IPS DF 6.9 (cell line): ENCODE data around the gene TRABD2B.

Experiments
- DNase-seq: peaks from one replicate; pipeline ENCODE4 v3.0.0-alpha.2; 2013; ENCODE audit warnings: low read depth, low spot score
- H3K27ac ChIP-seq: one replicate; pipeline ENCODE4 v1.5.1; 2013; ENCODE audit warnings: low read length, control low read depth
- H3K27me3 ChIP-seq: 2 replicates; pipeline ENCODE4 v1.6.1; 2013; ENCODE audit warnings: mild to moderate bottlenecking, low read length; ENCODE audit not compliant: control insufficient read depth, insufficient read depth
- H3K36me3 ChIP-seq: 2 replicates; pipeline ENCODE4 v1.6.1; 2013; ENCODE audit warnings: low read length; ENCODE audit not compliant: control insufficient read depth, insufficient read depth
- H3K4me1 ChIP-seq: 2 replicates; pipeline ENCODE4 v1.6.1; 2013; ENCODE audit warnings: low read length; ENCODE audit not compliant: control insufficient read depth, insufficient read depth
- H3K4me3 ChIP-seq: 2 replicates; pipeline ENCODE4 v1.5.1; 2013; ENCODE audit warnings: mild to moderate bottlenecking, low read length
- H3K9me3 ChIP-seq: 2 replicates; pipeline ENCODE4 v1.6.1; 2013; ENCODE audit warnings: low read length, inconsistent platforms; ENCODE audit not compliant: control insufficient read depth, insufficient read depth
- WGBS: extraction: QIAGEN DNeasy Blood & Tissue Kit; methylation state at CpG from one replicate; pipeline ENCODE4 v1.1.7; 2013; ENCODE audit warnings: mixed read lengths, missing lambda C conversion rate; ENCODE audit not compliant: insufficient read length, insufficient coverage; 5-methylcytosine and 5-hydroxymethylcytosine counted together

The TRABD2B gene

GRCh38 chr1:47867438-47868347 is 129.5 kb downstream of the TRABD2B start:
- no peak for DNase-seq
- Histone ChIP-seq H3K27me3 (no peaks in the 10 kb centered on the region), H3K4me1 (no peaks in the 10 kb centered on the region), H3K4me3 (no peak overlapping the region), H3K27ac (no peak overlapping the region), H3K9me3 (no peaks in the 10 kb centered on the region), H3K36me3 (no peaks in the 10 kb centered on the region)
- WGBS: no CpG with 5 or more reads among the region's 8 CpGs

GRCh38 chr1:47866601-47867437 is 130.4 kb downstream of the TRABD2B start:
- Histone ChIP-seq H3K27me3 (no peaks in the 10 kb centered on the region), H3K27ac (no peak overlapping the region), H3K4me1 (no peaks in the 10 kb centered on the region), H3K9me3 (no peaks in the 10 kb centered on the region), H3K4me3 (no peak overlapping the region), H3K36me3 (no peaks in the 10 kb centered on the region)
- no peak for DNase-seq
- no CpG with 5 or more reads among the region's 8 CpGs for WGBS

GRCh38 chr1:47865881-47866535 is 131.2 kb downstream of the TRABD2B start:
- H3K4me1 ChIP-seq: no peaks in the 10 kb centered on the region
- no peaks in the 10 kb centered on the region for H3K9me3 ChIP-seq
- H3K27ac ChIP-seq: no peak overlapping the region
- no peak overlapping the region for H3K4me3 ChIP-seq
- no peak for DNase-seq
- no CpG with 5 or more reads among the region's 6 CpGs for WGBS
- H3K36me3 ChIP-seq: no peaks in the 10 kb centered on the region
- H3K27me3 ChIP-seq: no peaks in the 10 kb centered on the region

GRCh38 chr1:47859092-47859743 is 138.0 kb downstream of the TRABD2B start:
- no peaks in the 10 kb centered on the region for H3K9me3 ChIP-seq
- no CpG with 5 or more reads among the region's 3 CpGs for WGBS

GRCh38 chr1:47856996-47857395 is 140.2 kb downstream of the TRABD2B start:
- no peak overlapping the region for H3K4me3 ChIP-seq
- no peak for DNase-seq
- no CpG with 5 or more reads among the region's 4 CpGs for WGBS
- H3K27me3 ChIP-seq: no peaks in the 10 kb centered on the region
- no peaks in the 10 kb centered on the region for H3K4me1 ChIP-seq
- no peak overlapping the region for H3K27ac ChIP-seq
- no peaks in the 10 kb centered on the region for H3K36me3 ChIP-seq
- H3K9me3 ChIP-seq: no peaks in the 10 kb centered on the region

More at GRCh38 chr1:47859092-47859743, 138.0 kb downstream of the TRABD2B start:
- Histone ChIP-seq H3K36me3 (no peaks in the 10 kb centered on the region), H3K27me3 (no peaks in the 10 kb centered on the region), H3K27ac (no peak overlapping the region), H3K4me1 (no peaks in the 10 kb centered on the region), H3K4me3 (no peak overlapping the region)
- no peak for DNase-seq

- no peak overlapping the region for H3K27ac ChIP-seq
- H3K9me3 ChIP-seq: no peaks in the 10 kb centered on the region
- WGBS: no CpG with 5 or more reads among the region's 4 CpGs
- no peaks in the 10 kb centered on the region for H3K36me3 ChIP-seq
- no peak for DNase-seq
- H3K4me1 ChIP-seq: no peaks in the 10 kb centered on the region
- H3K4me3 ChIP-seq: no peak overlapping the region
- H3K27me3 ChIP-seq: no peaks in the 10 kb centered on the region
Observed at GRCh38 chr1:47855230-47855629, 142.0 kb downstream of the TRABD2B start.

GRCh38 chr1:47854552-47855144 is 142.5 kb downstream of the TRABD2B start:
- Histone ChIP-seq H3K27me3 (no peaks in the 10 kb centered on the region), H3K9me3 (no peaks in the 10 kb centered on the region), H3K4me3 (no peak overlapping the region), H3K36me3 (no peaks in the 10 kb centered on the region), H3K27ac (no peak overlapping the region), H3K4me1 (no peaks in the 10 kb centered on the region)
- no CpG with 5 or more reads among the region's 2 CpGs for WGBS
- DNase-seq: no peak

- Histone ChIP-seq H3K9me3 (no peaks in the 10 kb centered on the region), H3K36me3 (no peaks in the 10 kb centered on the region), H3K4me3 (no peak overlapping the region), H3K4me1 (no peaks in the 10 kb centered on the region), H3K27ac (no peak overlapping the region), H3K27me3 (no peaks in the 10 kb centered on the region)
- no peak for DNase-seq
- WGBS: no CpG with 5 or more reads among the region's 2 CpGs
Observed at GRCh38 chr1:47853852-47854251, 143.3 kb downstream of the TRABD2B start.

GRCh38 chr1:47853059-47853458 is 144.1 kb downstream of the TRABD2B start:
- H3K27me3 ChIP-seq: no peaks in the 10 kb centered on the region
- no peak for DNase-seq
- H3K4me3 ChIP-seq: no peak overlapping the region
- no peaks in the 10 kb centered on the region for H3K36me3 ChIP-seq
- no peaks in the 10 kb centered on the region for H3K9me3 ChIP-seq
- no peak overlapping the region for H3K27ac ChIP-seq
- no CpG with 5 or more reads among the region's 7 CpGs for WGBS
- H3K4me1 ChIP-seq: no peaks in the 10 kb centered on the region
